Measurements from ENCODE around the gene TRAM2.

The TRAM2 gene

GRCh38 chr6:52505726-52506409, 71.0 kb downstream of the TRAM2 start:
- no peak for DNase-seq

DNA sequence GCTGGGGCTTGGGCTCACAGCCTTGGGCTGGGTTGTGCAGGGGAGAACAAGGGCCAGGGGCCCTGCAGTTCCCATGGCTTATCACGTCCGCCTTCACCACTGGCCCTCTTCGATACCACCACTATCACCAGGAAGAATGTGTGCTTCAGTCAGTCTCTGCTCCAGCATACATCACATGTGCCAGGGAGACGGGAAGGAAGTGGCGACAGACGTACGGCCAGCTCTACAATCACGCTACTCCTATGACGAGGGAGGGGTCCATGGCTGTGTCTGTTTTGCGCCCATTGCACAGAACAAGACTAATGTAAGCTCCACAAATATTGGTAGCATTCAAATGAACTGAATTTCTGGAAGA, 72.1 kb downstream of the TRAM2 start:
- no peak for DNase-seq

DNA sequence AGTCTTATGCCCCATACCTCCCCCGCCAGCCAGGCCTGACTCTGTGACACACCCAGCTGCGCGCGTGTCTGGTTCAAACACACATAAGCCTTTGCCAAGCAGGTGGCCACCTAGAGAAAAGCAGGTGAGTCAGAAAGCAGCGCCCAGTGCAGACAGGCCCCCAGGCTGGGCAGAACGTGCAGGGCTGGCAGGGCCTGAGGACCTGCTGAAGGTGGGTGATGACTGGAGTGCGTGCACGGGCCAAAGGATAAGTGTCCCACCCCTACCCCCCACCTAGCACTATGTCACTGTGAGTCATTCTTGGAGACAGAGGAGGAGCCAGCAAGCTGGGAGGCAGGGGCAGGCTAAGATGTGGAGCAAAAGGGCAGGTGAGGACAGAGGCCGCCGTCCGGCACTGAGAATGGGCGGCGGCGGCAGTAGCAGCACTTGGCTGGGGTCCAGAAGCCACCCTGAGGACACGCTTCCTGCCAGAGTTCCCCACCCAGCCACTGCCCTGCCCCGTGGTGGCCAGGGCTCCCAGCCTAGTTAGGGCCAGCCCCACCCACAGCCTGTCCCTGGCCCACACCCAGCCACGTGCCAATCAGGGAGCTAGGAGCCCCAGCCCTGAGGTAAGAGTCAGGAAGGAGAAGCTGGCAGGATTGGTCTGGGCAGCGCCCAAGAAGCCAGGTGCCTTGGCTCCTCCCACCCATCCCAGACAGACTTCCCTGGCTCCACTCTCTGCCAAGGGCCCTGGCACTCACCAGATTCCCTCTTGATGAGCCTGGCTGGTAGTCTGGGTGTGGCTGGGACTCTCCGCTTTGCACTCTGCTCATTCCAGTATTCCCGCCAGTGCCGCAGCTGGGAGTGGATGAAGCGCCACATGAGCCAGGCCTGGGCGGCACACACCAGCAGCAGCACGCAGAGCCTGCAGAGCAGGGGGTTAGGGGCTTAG, 72.7 kb downstream of the TRAM2 start:
- no peak for DNase-seq

DNA sequence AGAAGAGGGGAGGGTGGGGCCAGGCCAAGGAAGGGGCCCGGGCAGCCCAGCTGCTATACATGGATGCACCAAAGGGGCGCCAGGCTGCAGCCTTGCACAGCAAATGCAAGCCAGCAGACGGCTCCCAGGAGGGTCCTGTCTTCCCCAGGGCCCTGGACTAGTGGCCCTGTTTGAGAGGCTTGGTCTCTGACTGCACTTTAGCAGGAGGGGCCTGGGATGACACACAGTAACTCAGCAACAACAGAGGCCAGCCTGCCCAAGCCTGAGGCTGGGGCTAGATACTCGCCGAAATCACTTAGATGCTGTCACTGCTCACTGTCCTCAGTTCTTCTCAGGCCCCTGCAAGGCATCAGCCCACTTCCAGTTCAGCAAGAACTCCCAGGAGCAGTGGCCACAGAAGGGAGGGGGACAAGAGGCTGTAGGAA, 73.5 kb downstream of the TRAM2 start:
- no peak for DNase-seq

DNA sequence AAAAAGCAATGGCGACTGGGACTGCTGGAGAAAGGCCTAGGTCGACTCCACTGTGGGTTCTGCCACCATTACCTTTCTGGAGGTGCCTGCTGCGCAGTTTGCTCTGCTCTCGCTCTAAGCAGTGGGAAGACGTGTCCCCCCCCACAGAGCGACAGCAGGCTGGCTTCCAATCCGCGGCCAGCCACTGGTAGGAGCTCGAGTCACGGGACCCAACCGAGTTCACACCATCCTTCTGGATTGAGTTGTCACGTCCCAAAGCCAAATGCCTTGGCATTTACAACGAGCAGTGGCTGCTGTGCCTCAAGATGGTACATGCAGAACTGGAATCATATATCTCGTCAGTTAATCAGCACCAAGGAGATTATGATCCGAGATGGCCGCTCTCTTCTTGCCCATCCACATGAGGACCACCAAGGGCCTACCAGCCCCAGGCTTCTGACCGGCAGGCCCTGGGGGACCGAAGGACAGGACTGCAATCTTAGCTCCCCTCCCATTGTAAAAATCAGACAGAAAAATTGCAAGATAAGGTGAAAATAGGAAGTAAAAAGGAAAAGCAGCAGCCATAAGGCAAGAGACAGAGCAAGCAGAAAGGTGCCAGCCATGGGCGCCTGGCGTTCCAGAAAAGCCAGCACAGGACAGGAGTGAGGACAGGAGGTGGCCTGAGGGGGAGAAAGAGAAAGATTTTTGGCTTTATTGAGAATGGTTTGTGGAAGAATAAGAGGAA, 74.4 kb downstream of the TRAM2 start:
- no peak for DNase-seq

DNA sequence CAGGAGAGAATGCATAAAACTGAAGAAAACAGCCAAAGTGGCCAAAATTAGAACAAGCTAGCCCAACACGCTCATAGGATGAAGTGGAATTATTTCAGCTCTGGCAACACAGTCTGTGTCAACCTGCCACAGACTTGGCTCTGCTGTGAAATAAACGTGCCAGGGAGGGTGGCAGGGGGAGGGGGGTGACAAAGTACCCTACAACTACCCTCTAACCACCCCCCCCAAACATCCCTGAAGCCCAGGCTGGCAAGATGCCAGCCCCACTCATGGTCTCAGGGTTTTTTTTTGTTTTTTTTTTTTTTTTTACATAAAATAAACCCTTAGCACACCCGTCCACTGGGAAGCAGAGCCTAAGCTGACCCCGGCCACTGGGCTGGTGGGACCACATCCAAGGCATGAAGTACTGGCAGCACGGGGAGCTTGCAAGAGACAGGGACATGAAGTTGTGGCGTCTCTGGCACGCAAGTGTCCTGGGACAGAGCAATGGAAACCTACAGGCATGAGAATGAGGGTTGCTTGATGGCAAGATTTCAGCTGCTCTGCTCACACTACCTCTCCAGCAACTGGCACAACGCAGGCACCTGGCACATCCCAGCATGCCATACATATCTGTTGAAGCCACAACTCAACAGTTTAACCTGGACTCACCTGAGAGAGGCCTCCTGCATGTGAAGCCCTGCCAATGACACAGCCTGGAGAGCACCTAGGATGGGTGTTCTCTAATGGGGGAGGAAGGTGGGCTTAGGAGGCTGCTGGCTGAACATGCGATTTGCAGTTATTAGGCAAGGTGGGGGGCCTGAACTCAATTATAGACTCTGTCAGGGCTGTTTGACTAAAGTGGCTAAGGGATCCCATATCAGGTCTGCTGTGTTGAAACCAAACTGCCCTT, 76.4 kb downstream of the TRAM2 start:
- no peak for DNase-seq

DNA sequence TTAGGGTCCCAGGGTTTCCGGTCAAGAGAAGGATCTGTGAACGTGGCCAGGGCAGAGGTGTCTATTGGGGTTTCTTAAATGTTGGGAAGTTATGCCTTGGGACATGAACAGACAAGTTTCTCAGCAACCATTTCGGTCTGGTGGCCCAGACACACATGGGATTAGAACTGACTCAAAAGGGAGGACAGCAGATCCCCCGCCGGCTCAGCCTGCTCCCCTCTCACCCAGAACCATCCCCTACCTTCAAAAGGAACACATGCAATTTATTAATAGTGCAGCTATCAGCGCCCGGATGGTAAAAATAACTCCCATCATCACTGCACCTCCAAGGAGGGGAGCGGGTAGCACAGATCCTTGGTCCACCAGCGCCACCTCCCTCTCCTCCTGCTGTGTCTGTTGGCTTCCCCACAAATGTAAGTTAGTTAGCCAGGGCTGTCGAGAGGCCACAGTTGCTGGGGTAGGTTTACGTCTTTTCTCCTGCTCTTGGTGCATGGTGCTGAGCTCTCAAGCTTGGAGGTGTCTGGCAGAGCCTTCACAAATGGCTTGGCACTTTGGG, 77.1 kb downstream of the TRAM2 start:
- DNase-seq = no peak

DNA sequence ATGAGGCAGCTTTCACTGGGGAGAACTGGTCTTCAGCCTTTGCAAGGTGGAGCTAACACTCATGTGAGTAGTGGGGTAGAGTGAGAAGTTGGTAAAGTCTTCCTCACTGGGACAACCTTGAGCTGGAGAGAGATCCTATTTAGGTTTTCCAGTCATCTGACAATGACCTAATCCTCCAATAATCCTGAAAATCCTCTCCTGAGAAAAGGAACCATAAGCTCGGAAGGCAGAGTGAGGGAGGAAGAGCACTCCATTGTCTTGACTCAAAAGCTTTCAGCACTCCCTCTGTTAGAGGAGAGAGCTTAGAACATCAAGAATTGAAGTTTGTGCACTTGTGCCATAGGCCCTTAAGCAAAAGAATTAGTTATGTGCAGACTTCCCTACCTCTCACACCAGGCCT, 77.8 kb downstream of the TRAM2 start:
- DNase-seq = no peak

GRCh38 chr6:52498538-52499017, 78.3 kb downstream of the TRAM2 start:
- no peak for DNase-seq

DNA sequence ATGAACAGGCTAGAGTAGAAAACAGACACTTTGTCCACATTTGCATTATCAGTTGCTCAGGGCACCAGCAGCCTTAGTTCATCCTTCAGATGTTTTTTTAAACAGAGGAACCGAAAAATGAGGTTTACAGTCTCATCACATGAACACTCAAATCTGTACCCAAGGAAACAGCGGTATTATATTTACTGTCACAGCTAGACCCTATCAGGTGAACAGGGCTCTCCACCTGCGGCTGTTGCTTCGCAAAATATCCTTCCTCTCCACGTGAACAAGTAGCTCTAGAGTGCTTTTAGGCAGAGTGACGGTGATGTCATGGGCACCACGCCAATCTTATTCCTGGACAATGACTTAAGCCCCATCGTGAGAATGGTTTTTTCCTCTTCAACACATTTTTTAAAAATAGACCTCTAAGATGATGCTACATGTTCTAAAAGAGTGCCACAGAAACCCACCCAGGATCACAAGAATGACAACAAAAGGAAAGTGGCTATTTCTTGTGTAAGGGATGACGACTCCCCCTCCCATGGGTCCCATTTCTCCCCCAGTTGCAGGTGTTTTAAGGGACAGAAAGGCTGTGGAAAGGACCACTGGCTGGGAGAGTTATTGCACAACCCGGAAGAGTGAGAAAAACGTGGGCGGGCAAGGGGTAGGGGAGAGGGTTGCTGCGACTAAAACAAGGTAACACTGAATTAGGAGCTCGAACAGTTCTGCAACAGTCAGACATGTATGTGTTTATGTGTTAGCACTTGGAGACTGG, 79.0 kb downstream of the TRAM2 start:
- DNase-seq = no peak

DNA sequence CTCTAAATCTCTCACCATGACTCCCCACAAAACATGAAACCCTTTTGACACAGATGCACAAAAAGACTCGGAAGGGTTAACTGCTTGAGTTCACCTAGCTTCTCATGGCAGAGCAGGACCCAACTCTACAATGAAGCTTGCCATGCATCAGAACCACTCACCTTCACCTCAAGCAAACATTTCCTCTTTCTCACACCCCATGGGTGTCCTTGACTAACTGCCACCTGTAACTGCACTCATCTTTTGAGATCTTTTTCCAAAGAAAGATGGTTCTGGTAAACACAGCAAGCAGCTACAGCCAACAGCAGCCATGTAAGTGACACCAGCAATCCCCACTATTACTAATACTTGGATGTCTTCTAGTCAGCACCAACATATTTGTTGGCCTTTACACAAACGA, 80.2 kb downstream of the TRAM2 start:
- DNase-seq = no peak

DNA sequence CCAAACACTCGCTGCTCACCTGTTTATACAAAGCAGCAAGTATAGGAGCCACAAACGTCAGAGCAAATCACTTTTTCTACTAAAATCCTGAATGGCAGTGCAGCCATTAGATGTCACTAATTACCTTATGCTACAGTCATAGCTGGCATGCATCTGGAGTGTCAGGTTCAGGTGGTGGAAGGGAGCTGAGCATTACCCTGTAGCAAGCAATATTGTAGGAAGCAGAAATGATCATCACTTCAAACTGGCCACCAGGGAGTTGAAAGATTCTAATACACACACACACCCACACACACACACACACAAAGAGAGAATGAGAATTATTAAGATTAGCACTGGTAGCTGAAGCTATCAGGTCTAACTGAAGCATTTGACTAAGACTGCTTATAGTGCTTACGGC, 80.9 kb downstream of the TRAM2 start:
- DNase-seq = no peak

- DNase-seq = no peak
Observed at GRCh38 chr6:52494298-52495072, 82.4 kb downstream of the TRAM2 start.

GRCh38 chr6:52493669-52494068, 83.2 kb downstream of the TRAM2 start:
- no peak for DNase-seq

DNA sequence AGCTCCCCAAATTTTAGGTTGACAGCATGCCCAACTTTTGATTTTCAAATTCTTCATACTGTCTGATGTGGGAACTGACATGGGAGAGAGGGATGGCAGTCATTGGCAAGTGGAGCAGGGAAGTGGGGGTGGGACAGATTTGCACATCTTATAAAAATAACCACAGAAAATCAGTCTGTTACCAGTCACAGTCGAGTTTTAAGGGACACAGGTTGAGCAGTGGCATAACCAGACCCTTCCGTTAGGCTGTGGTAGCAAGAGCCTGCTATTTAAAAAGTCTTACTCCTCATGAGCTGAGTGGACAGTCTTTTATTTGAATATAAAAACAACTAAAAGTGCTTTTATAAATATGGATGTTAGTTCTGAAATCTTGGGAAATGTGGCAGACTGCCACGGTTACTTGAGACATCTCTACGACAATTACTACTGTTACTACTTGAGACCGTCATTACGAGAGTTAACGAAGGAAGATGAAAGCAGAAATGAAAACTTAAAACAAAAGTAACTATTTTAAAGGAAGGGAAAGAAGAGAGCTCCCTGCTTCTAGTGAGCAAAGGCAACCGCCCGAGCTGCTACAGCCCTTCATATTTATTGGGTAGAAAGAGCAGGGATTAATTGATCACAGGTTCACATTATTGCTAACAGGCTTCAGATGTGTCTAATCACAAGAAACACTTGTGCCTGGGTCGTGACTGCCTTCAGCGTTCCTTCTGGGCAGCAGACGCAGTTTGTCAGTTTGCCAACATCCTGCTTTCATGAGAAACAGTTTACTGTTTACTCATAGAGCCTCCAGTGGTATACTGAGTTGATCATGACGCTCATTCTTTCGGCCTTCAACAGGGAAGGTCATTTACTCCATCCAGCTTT, 85.4 kb downstream of the TRAM2 start:
- DNase-seq = no peak

- DNase-seq = no peak
Observed at GRCh38 chr6:52489881-52490280, 87.0 kb downstream of the TRAM2 start.

DNA sequence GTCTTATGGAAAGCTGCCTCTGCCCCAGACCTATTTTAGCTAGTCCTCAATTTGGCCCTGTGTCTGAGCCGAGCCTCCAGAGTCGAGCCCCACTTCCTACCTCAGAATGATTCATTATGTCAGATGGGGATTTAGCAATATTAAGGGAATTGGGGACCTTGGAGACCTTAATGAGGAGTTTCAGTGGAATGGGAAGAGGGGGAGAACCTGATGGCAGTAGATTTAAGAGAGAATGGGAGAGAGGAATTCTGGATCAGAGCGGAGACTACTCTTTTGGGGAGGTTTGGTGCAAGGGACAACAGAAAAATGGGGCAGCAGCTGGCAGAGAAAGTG, 93.2 kb downstream of the TRAM2 start:
- no peak for DNase-seq

DNA sequence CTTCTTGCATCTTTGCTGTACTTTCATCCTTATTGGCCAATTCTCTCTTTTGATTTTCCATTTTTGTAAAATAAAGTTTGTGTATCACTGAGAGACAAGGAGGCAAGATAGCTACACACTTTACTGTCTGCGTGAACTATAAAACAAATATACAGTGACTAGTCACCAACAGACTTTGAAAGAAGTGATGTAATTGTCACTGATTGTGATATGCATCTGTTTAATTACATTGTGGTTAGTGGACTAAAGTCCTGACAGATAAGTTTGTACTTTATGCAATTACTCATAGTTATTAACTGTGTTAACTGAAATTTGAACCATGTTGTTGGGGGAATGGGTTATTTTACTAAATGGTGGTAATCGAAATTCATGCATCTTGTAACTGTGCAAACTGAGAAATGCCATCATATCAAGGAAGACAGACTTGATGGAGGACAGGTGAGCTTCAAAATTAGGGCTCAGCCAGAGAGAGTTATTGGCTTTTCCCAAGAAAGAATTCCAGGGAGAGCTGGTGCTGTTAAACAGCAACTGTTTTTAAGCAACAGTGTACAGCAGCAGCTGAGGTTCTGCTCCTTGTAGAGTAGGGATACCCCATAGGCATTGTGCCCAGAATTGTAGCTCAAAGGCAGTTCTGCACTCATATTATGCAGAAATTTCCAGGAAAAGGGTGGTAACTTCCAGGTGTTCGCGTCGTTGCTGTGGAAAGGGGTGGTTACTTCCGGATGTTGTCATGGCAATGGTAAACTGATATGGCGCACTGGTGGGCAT, 93.8 kb downstream of the TRAM2 start:
- DNase-seq = no peak

DNA sequence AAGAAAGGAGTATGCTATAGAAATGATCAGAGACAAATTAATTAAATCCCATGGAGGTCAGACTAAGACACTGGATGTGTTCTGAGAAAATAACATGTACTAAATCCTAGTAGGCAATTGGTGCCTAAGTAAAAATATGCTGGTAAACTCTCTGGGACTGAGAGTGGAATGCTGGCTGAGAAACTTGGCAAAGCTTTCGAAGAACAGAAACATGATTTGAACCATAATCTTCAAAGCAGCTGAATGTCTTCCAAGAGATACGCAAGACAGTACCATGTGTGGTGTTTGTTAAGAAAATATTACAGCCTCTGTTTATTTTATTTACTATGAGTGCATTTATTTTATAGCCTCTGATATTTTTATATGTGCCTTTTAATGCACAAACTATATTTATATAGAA, 101.6 kb downstream of the TRAM2 start:
- DNase-seq = no peak

Measured in activated CD4-positive, alpha-beta T cell treated with anti-CD3 and anti-CD28 coated beads for 4 hours (primary cell).